Measurements from ENCODE around the gene FRMD5.
"Not testable (repeated sequence)": the region's sequence is repeated elsewhere in the genome, so short reads cannot be mapped to it uniquely, and the experiment has no call there.

FRMD5 gene

GRCh38 chr15:43829951-43830540 is 365.0 kb downstream of the FRMD5 start:
- not testable (repeated sequence) for DNase-seq

- DNase-seq, result peak in 1 of 5 experiments; percentile 71
These were observed 366.9 kb downstream of the FRMD5 start for GRCh38 chr15:43828061-43828657.

DNA sequence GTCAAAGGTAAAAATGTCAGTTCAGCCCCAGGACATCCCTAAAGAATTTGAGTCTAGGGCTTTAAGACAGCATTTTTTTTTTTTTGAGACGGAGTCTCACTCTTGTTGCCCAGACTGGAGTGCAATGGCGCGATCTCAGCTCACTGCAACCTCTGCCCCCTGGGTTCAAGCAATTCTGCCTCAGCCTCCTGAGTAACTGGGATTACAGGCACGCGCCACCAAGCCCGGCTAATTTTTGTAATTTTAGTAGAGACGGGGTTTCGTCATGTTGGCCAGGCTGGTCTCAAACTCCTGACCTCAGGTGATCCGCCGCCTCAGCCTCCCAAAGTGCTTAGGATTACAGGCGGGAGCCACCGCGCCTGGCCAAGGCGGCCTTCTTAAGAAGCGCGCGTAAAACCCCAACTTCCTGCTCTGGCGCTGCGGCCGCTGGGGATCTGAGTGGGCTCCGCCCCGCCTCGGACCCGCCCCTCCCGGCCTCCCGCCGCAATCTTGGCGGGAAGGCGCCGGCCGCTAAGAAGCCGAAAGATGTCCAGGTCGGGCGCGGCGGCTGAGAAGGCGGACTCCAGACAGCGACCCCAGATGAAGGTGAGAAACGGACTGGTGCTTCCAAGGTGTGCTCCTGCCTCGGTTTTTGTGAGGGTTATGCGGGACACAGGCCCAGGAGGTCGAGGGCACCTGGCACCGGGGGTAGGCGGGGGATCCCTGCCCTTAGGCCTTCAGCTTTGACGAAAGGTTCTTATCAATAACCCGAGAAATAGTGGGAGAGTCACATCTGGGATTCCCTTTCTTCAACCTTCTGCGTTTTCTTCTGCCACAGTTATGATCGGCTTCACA is 368.3 kb downstream of the FRMD5 start, which contains the start of gene WDR76:
Gene WDR76, plus strand, starts transcription at position 495 of the 834 bp plus-strand sequence. Its CDS starts 31 bp downstream, at position 526.
- peak; percentile 56 to 91 (median 64) for DNase-seq

- DNase-seq, result no peak
These were observed 369.0 kb downstream of the FRMD5 start for GRCh38 chr15:43826029-43826507.

DNA sequence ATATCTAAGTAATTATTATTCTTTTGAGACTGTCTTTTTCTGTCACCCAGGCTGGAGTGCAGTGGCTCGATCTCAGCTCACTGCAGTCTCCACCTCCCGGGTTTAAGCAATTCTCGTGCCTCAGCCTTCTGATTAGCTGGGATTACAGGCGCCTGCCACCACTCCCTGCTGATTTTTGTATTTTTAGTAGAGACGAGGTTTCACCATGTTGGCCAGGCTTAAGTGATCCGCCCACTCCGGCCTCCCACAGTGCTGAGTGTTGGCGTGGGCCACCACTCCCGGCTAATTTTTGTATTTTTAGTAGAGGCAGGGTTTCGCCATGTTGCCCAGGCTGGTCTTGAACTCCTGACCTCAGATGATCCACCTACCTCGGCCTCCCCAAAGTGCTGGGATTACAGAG is 369.8 kb downstream of the FRMD5 start:
- not testable (repeated sequence) for DNase-seq

DNA sequence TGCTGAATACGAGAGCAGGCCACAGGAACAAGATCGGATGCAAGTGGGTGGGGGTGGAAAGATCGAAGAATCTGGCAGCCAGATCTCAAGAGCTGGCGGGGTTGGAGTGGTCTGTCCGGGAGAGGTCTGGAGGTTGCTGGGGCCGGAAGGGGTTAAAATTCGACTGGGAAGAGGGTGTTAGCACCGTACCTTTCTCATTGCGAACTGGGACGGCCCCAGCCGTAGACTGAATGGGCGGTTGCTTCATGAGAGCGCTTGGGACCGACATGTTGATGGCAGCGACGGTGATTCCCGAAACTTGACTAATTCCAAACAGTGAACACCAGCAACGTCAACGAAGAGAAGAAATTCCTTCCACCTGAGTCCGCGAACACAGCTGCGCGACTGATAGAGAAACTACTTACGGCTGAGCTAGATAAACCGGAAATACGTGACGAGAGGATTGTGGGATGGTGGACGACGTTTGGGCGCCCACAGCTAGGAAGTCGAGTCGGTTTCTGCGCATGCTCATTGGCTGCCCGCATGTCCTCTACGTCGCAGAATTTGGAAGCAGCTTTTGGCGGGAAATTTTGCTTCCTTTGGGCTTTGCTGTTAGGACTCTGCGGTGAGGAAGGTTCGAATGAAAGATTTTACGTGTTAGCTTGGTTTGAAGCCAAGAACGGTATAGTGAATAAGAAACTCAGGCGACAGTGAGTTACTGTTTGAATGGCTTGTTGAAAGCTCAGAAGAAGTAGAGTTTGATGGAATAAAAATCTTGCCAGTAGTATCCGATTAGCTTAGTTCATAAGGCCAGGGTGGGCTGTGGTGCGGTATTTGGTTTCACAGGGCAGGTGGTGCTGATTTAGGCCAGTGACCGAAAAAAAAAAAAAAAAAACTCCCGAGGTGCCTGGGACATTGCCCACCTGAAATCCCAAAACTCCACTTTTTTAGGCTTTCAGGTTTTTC is 370.5 kb downstream of the FRMD5 start, which contains the start of gene MFAP1:
Gene MFAP1, minus strand, starts transcription at position 389 of the 945 bp plus-strand sequence. Its CDS starts 121 bp downstream, at position 268.
- peak; percentile 75 to 98 (median 87) for DNase-seq

DNA sequence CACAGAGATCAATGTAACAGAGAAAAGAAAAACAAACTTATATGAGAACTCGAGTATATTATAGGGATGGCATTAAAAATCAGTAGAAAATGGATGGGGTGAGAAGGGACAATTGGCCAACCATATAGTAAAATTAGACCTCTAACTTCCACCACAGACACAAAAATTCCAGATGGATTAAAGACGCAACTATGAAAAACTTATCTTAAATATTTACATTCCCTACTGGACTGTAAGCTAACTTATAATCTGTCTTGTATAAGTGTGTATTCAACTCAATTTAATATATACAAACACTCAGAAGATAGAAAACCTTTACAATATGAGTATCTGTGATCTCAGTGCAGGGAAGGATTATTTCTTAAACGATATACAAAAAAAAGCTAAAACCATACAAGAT is 373.6 kb downstream of the FRMD5 start:
- no peak for DNase-seq

Data from T-helper 2 cell (primary cell).